Measurements from ENCODE around the gene ACP4. TPM values are rescaled to one million over a fixed set of nuclear protein-coding genes. Genes with fewer than 3 reads are reported as not detected.

The ACP4 gene
- total and polyA plus RNA-seq, 2 experiments from 2014 or later: not detected

DNA sequence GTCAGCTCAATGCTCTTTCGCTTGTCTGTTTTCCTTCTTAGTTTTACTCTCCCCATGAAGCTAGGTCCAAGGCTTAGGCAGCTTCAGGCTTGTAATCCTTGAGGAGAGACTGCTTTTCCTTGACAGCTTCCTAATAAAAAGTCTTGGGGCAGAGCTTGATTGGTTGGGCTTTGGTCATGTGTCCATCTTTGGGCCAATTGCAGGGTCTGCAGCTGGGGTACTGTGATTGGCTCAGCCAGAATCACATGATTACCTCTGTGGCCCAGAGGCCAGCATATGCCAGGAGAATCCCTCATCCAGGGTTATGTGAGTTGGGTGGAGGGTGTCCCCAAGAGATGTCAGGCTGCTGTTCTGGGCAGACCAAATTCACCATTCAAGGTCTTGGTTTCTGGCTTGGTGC is 25.2 kb downstream of the ACP4 start:
- Histone ChIP-seq H3K79me2 (replicated peaks; ENCODE audit: insufficient read depth) (no peaks in the 10 kb centered on the region), H3K27ac (ENCODE audit: low read depth) (no peak overlapping the region), H3K36me3 (ENCODE audit: insufficient read depth) (no peaks in the 10 kb centered on the region), H3K27me3 (ENCODE audit: insufficient read depth) (peaks cover 21% of the 10 kb centered on the region), H3K4me2 (no peak overlapping the region), H3F3A (replicated peaks; ENCODE audit: low read depth) (no peaks in the 10 kb centered on the region), H3K9me2 (ENCODE audit: insufficient read depth) (no peaks in the 10 kb centered on the region), H3K4me1 (ENCODE audit: insufficient read depth) (peaks cover 13% of the 10 kb centered on the region; the same call in 1 of the 2 replicates), H3K4me3 (no peak overlapping the region), H2AFZ (no peak overlapping the region), H4K20me1 (replicated peaks; ENCODE audit: insufficient read depth) (no peaks in the 10 kb centered on the region)
- H3K4me3 Mint-ChIP-seq: no peak overlapping the region
- no peak for DNase-seq (ENCODE audit: low spot score)
- peaks cover 36% of the 10 kb centered on the region for H3K9me3 Mint-ChIP-seq
- TF ChIP-seq POLR2AphosphoS5 (IDR thresholded peaks at IDR 0.05; ENCODE audit: low read depth): no peak
- no peak for TF ChIP-seq CREB1 (CRISPR knock-in tag; IDR thresholded peaks at IDR 0.05; ENCODE audit: low read depth)
- TF ChIP-seq, protein P1, sequence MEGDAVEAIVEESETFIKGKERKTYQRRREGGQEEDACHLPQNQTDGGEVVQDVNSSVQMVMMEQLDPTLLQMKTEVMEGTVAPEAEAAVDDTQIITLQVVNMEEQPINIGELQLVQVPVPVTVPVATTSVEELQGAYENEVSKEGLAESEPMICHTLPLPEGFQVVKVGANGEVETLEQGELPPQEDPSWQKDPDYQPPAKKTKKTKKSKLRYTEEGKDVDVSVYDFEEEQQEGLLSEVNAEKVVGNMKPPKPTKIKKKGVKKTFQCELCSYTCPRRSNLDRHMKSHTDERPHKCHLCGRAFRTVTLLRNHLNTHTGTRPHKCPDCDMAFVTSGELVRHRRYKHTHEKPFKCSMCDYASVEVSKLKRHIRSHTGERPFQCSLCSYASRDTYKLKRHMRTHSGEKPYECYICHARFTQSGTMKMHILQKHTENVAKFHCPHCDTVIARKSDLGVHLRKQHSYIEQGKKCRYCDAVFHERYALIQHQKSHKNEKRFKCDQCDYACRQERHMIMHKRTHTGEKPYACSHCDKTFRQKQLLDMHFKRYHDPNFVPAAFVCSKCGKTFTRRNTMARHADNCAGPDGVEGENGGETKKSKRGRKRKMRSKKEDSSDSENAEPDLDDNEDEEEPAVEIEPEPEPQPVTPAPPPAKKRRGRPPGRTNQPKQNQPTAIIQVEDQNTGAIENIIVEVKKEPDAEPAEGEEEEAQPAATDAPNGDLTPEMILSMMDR (conservative IDR thresholded peaks at IDR 0.05; ENCODE audit: low read depth in 2 of 2): no peak
- no peak for TF ChIP-seq NANOG (IDR thresholded peaks at IDR 0.05; ENCODE audit: borderline replicate concordance)
- TF ChIP-seq JUNB (IDR thresholded peaks at IDR 0.05; ENCODE audit: unreplicated experiment): no peak
- TF ChIP-seq, protein P2, sequence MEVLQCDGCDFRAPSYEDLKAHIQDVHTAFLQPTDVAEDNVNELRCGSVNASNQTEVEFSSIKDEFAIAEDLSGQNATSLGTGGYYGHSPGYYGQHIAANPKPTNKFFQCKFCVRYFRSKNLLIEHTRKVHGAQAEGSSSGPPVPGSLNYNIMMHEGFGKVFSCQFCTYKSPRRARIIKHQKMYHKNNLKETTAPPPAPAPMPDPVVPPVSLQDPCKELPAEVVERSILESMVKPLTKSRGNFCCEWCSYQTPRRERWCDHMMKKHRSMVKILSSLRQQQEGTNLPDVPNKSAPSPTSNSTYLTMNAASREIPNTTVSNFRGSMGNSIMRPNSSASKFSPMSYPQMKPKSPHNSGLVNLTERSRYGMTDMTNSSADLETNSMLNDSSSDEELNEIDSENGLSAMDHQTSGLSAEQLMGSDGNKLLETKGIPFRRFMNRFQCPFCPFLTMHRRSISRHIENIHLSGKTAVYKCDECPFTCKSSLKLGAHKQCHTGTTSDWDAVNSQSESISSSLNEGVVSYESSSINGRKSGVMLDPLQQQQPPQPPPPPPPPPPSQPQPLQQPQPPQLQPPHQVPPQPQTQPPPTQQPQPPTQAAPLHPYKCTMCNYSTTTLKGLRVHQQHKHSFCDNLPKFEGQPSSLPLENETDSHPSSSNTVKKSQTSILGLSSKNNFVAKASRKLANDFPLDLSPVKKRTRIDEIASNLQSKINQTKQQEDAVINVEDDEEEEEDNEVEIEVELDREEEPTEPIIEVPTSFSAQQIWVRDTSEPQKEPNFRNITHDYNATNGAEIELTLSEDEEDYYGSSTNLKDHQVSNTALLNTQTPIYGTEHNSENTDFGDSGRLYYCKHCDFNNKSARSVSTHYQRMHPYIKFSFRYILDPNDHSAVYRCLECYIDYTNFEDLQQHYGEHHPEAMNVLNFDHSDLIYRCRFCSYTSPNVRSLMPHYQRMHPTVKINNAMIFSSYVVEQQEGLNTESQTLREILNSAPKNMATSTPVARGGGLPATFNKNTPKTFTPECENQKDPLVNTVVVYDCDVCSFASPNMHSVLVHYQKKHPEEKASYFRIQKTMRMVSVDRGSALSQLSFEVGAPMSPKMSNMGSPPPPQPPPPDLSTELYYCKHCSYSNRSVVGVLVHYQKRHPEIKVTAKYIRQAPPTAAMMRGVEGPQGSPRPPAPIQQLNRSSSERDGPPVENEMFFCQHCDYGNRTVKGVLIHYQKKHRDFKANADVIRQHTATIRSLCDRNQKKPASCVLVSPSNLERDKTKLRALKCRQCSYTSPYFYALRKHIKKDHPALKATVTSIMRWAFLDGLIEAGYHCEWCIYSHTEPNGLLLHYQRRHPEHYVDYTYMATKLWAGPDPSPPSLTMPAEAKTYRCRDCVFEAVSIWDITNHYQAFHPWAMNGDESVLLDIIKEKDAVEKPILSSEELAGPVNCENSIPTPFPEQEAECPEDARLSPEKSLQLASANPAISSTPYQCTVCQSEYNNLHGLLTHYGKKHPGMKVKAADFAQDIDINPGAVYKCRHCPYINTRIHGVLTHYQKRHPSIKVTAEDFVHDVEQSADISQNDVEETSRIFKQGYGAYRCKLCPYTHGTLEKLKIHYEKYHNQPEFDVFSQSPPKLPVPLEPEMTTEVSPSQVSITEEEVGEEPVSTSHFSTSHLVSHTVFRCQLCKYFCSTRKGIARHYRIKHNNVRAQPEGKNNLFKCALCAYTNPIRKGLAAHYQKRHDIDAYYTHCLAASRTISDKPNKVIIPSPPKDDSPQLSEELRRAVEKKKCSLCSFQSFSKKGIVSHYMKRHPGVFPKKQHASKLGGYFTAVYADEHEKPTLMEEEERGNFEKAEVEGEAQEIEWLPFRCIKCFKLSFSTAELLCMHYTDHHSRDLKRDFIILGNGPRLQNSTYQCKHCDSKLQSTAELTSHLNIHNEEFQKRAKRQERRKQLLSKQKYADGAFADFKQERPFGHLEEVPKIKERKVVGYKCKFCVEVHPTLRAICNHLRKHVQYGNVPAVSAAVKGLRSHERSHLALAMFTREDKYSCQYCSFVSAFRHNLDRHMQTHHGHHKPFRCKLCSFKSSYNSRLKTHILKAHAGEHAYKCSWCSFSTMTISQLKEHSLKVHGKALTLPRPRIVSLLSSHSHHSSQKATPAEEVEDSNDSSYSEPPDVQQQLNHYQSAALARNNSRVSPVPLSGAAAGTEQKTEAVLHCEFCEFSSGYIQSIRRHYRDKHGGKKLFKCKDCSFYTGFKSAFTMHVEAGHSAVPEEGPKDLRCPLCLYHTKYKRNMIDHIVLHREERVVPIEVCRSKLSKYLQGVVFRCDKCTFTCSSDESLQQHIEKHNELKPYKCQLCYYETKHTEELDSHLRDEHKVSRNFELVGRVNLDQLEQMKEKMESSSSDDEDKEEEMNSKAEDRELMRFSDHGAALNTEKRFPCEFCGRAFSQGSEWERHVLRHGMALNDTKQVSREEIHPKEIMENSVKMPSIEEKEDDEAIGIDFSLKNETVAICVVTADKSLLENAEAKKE (CRISPR knock-in tag; IDR thresholded peaks at IDR 0.05): no peak
- TF ChIP-seq STAT1 (IDR thresholded peaks at IDR 0.05; ENCODE audit: unreplicated experiment): no peak
- TF ChIP-seq ZNF331 (CRISPR knock-in tag; IDR thresholded peaks at IDR 0.05; ENCODE audit: low read depth): no peak
- H3K36me3 Mint-ChIP-seq (ENCODE audit: low read depth): peaks cover 5% of the 10 kb centered on the region
- no peak for ATAC-seq
- peaks cover 25% of the 10 kb centered on the region for H3K4me1 Mint-ChIP-seq
- peaks cover 28% of the 10 kb centered on the region for H3K27me3 Mint-ChIP-seq (ENCODE audit: insufficient read depth, low read depth, poor library complexity)
- no peak overlapping the region for H3K27ac Mint-ChIP-seq

All from GM23338 (cell line).